Measurements from ENCODE around the gene GALNT14. TPM values are rescaled to one million over a fixed set of nuclear protein-coding genes. Genes with fewer than 3 reads are reported as not detected.

Gene GALNT14
- total RNA-seq, 1 experiment from 2014 or later, result 1.6 TPM

DNA sequence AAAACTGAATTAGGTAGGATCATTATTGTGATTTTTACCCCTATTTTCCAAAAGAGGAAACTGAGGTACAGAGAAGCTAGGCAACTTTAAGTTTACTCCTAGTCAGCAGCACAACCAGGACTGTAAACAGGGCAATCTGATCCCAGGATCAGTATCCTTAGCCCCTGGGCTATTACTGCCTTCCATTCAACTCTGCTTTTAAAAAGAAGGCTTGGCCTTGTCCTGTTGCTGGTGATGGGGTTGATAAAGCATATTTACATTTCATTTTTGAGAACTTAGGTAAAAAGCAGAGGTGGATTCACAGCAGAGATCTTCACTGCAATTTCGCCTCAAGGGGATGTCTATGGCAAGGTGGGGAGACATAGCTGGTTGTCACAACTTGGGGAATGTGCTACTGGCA, 148.5 kb downstream of the GALNT14 start:
- H3K4me1 ChIP-seq (ENCODE audit: low read length), result no peaks in the 10 kb centered on the region
- H3K9me3 ChIP-seq (ENCODE audit: low read length), result no peaks in the 10 kb centered on the region
- no peaks in the 10 kb centered on the region for H3K27me3 ChIP-seq (ENCODE audit: low read length)
- no peaks in the 10 kb centered on the region for H3K79me2 ChIP-seq (ENCODE audit: low read length)
- DNase-seq, result no peak
- H3K9ac ChIP-seq (ENCODE audit: low read length), result no peak overlapping the region
- H4K20me1 ChIP-seq (ENCODE audit: insufficient read depth, low read depth, low read length), result no peaks in the 10 kb centered on the region
- H3K4me2 ChIP-seq (ENCODE audit: low read depth, low read length, poor library complexity, severe bottlenecking), result no peak overlapping the region
- H3K27ac ChIP-seq (ENCODE audit: low read length), result no peak overlapping the region
- H3K4me3 ChIP-seq (ENCODE audit: low read length), result no peak overlapping the region
- no peak overlapping the region for H2AFZ ChIP-seq (ENCODE audit: low read length)
- no peaks in the 10 kb centered on the region for H3K9me2 ChIP-seq (replicated peaks; ENCODE audit: insufficient read depth, low read length)
- H3K36me3 ChIP-seq (ENCODE audit: insufficient read depth, low read length), result no peaks in the 10 kb centered on the region

DNA sequence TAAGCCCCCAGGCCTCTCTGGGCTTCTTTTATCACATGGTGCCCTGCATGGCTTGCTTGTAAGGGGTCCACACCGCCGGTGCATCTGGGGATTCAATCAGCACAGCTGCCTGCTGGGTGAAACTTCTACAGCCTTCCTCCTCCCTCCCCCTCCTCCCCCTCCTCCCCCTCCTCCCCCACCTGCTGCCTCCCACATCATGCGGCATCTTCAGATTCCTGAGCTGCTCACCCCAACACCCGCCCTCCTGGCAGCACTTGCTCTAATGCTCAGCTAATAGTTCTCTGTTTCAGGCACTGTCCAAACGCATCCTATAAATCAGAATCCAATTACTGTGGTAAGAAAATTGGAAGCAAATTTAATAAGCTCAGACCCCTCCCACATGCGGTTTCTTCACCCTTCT, 150.7 kb downstream of the GALNT14 start:
- Histone ChIP-seq H3K4me3 (ENCODE audit: low read length) (no peak overlapping the region), H3K9ac (ENCODE audit: low read length) (no peak overlapping the region), H2AFZ (ENCODE audit: low read length) (no peak overlapping the region), H3K9me3 (ENCODE audit: low read length) (no peaks in the 10 kb centered on the region), H3K4me2 (ENCODE audit: low read depth, low read length, poor library complexity, severe bottlenecking) (no peak overlapping the region), H3K36me3 (ENCODE audit: insufficient read depth, low read length) (no peaks in the 10 kb centered on the region), H4K20me1 (ENCODE audit: insufficient read depth, low read depth, low read length) (no peaks in the 10 kb centered on the region), H3K4me1 (ENCODE audit: low read length) (no peaks in the 10 kb centered on the region), H3K79me2 (ENCODE audit: low read length) (no peaks in the 10 kb centered on the region), H3K27me3 (ENCODE audit: low read length) (no peaks in the 10 kb centered on the region), H3K9me2 (replicated peaks; ENCODE audit: insufficient read depth, low read length) (no peaks in the 10 kb centered on the region), H3K27ac (ENCODE audit: low read length) (no peak overlapping the region)
- DNase-seq, result no peak

DNA sequence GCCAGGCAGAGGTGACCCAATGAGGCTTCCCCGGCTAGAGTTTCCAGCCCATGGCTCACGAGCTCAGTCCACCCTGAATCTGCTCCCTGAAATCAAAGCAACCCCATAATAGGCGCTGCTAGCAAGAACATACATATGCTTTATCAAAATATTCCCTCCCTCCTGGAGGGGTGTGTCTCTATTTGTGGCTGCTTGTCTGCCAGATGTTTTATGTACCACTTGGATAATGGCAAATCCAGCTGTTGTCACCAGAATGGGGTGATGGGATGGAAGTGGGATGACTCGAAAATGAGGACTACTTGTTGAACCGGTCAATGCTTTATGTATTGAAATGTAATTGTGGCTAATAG, 152.0 kb downstream of the GALNT14 start:
- H3K4me1 ChIP-seq (ENCODE audit: low read length), result no peaks in the 10 kb centered on the region
- no peak for DNase-seq
- H3K4me3 ChIP-seq (ENCODE audit: low read length), result no peak overlapping the region
- no peaks in the 10 kb centered on the region for H3K9me3 ChIP-seq (ENCODE audit: low read length)
- H4K20me1 ChIP-seq (ENCODE audit: insufficient read depth, low read depth, low read length), result no peaks in the 10 kb centered on the region
- no peaks in the 10 kb centered on the region for H3K36me3 ChIP-seq (ENCODE audit: insufficient read depth, low read length)
- H3K4me2 ChIP-seq (ENCODE audit: low read depth, low read length, poor library complexity, severe bottlenecking), result no peak overlapping the region
- H3K27ac ChIP-seq (ENCODE audit: low read length), result no peak overlapping the region
- H3K9me2 ChIP-seq (replicated peaks; ENCODE audit: insufficient read depth, low read length), result no peaks in the 10 kb centered on the region
- H3K9ac ChIP-seq (ENCODE audit: low read length), result no peak overlapping the region
- H3K27me3 ChIP-seq (ENCODE audit: low read length), result no peaks in the 10 kb centered on the region
- H2AFZ ChIP-seq (ENCODE audit: low read length), result no peak overlapping the region
- no peaks in the 10 kb centered on the region for H3K79me2 ChIP-seq (ENCODE audit: low read length)

DNA sequence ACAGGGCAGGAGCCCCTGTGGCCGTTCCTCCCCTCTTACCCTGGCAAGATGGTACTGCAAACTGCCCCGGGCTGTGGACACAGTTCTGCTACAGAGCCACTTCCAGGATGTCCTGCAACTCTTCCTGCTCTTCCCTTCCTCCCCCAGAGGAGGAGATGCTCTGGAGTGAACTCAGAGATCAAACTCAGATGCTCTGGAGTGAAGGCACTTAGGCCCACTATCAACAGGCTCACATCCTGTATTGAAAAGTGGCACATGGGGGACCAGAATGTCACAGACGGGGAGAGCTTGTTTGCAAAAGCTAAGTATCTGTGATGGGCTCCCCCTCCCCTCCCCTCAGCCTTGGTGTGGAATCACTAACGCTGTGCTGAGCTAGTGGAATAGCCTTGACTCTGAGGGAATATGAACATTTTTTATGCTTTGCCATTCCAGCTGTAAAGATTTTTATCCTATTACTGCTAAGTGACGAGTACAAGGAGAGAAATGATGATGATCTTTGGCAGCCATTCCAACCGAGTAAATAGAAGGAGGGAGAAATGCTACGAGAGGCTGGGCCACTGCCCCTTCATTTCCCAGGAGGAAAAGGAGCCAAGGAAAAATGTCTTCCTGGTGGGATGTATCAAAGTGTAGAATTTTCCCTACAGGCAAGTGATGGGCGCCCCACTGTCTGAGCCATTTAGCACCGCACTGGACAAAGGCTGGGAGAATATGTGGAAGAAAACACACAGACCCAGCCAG, 152.6 kb downstream of the GALNT14 start:
- DNase-seq, result no peak
- H3K4me3 ChIP-seq (ENCODE audit: low read length), result no peak overlapping the region
- no peak overlapping the region for H3K27ac ChIP-seq (ENCODE audit: low read length)
- H2AFZ ChIP-seq (ENCODE audit: low read length), result no peak overlapping the region
- no peaks in the 10 kb centered on the region for H3K27me3 ChIP-seq (ENCODE audit: low read length)
- H3K9me3 ChIP-seq (ENCODE audit: low read length), result no peaks in the 10 kb centered on the region
- H3K9ac ChIP-seq (ENCODE audit: low read length), result no peak overlapping the region
- no peak overlapping the region for H3K4me2 ChIP-seq (ENCODE audit: low read depth, low read length, poor library complexity, severe bottlenecking)
- H3K79me2 ChIP-seq (ENCODE audit: low read length), result no peaks in the 10 kb centered on the region
- no peaks in the 10 kb centered on the region for H3K4me1 ChIP-seq (ENCODE audit: low read length)
- no peaks in the 10 kb centered on the region for H4K20me1 ChIP-seq (ENCODE audit: insufficient read depth, low read depth, low read length)
- H3K9me2 ChIP-seq (replicated peaks; ENCODE audit: insufficient read depth, low read length), result no peaks in the 10 kb centered on the region
- H3K36me3 ChIP-seq (ENCODE audit: insufficient read depth, low read length), result no peaks in the 10 kb centered on the region

DNA sequence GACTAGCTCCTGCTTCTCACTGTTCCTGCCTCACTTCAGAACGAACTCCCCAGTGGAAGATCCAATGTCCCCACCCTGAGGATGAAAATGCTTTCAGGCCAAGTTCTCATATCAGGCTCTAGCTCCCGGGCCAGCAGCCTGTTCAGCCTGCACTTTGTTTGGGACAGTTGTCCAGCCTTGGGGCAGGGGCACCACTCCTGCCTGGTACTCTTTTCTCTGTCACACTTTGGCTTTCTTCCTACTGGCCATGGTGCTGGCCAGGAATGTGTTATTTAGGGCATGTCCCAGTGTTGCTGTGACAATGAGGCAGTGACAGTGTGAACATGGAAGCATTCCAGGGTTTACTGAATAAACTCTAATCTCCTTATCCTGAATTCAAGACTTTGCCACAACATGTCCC, 154.1 kb downstream of the GALNT14 start:
- Histone ChIP-seq H3K27ac (ENCODE audit: low read length) (no peak overlapping the region), H3K36me3 (ENCODE audit: insufficient read depth, low read length) (no peaks in the 10 kb centered on the region), H3K27me3 (ENCODE audit: low read length) (no peaks in the 10 kb centered on the region), H3K4me3 (ENCODE audit: low read length) (no peak overlapping the region), H3K4me1 (ENCODE audit: low read length) (no peaks in the 10 kb centered on the region), H2AFZ (ENCODE audit: low read length) (no peak overlapping the region), H3K9me3 (ENCODE audit: low read length) (no peaks in the 10 kb centered on the region), H3K9ac (ENCODE audit: low read length) (no peak overlapping the region), H3K9me2 (replicated peaks; ENCODE audit: insufficient read depth, low read length) (no peaks in the 10 kb centered on the region), H3K79me2 (ENCODE audit: low read length) (no peaks in the 10 kb centered on the region), H4K20me1 (ENCODE audit: insufficient read depth, low read depth, low read length) (no peaks in the 10 kb centered on the region), H3K4me2 (ENCODE audit: low read depth, low read length, poor library complexity, severe bottlenecking) (no peak overlapping the region)
- DNase-seq, result no peak

DNA sequence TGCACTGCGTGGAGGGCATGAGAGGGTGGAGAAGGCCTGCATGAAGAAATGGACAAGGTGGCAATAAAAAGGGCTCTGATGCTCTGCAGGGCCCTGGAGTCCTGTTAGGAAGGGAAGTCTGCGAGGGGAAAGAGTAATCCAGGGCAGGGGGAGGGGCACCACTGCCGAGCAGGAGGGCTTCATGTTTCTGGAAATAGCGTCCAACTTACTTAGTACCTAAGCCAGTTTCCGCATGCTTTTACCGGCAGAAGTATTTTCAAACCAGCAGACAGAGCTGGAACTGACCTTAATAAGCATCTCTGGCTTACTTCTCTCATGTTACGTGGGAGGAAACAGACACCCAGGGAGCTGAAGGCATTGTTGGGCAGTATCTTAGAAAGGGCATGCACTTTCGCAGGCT, 156.7 kb downstream of the GALNT14 start:
- H4K20me1 ChIP-seq (ENCODE audit: insufficient read depth, low read depth, low read length), result no peaks in the 10 kb centered on the region
- no peaks in the 10 kb centered on the region for H3K4me1 ChIP-seq (ENCODE audit: low read length)
- no peak overlapping the region for H2AFZ ChIP-seq (ENCODE audit: low read length)
- DNase-seq, result no peak
- no peaks in the 10 kb centered on the region for H3K27me3 ChIP-seq (ENCODE audit: low read length)
- H3K9ac ChIP-seq (ENCODE audit: low read length), result no peak overlapping the region
- H3K79me2 ChIP-seq (ENCODE audit: low read length), result no peaks in the 10 kb centered on the region
- H3K27ac ChIP-seq (ENCODE audit: low read length), result no peak overlapping the region
- H3K36me3 ChIP-seq (ENCODE audit: insufficient read depth, low read length), result no peaks in the 10 kb centered on the region
- no peaks in the 10 kb centered on the region for H3K9me3 ChIP-seq (ENCODE audit: low read length)
- no peak overlapping the region for H3K4me2 ChIP-seq (ENCODE audit: low read depth, low read length, poor library complexity, severe bottlenecking)
- no peak overlapping the region for H3K4me3 ChIP-seq (ENCODE audit: low read length)
- no peaks in the 10 kb centered on the region for H3K9me2 ChIP-seq (replicated peaks; ENCODE audit: insufficient read depth, low read length)

DNA sequence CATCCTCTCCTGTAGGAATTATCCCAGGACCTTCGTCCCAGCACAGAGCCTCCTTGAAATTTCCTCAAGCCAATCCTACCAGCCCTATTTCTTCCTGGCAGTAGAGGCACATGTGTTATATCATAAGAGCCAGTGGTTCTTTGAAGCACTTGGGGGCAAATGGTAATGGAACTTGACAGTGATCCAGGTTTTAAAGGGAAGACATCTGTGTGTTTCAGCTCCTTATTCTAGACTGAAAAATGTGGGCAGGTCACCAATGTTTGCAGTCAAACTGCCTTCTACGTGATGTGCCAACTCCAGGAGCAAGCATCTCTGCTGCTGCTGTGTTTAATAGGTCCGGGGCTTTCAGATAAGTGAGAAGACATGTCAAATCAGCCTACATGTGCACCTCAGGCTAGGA, 157.1 kb downstream of the GALNT14 start:
- no peaks in the 10 kb centered on the region for H3K36me3 ChIP-seq (ENCODE audit: insufficient read depth, low read length)
- H2AFZ ChIP-seq (ENCODE audit: low read length), result no peak overlapping the region
- H3K4me2 ChIP-seq (ENCODE audit: low read depth, low read length, poor library complexity, severe bottlenecking), result no peak overlapping the region
- no peaks in the 10 kb centered on the region for H3K9me2 ChIP-seq (replicated peaks; ENCODE audit: insufficient read depth, low read length)
- no peaks in the 10 kb centered on the region for H3K79me2 ChIP-seq (ENCODE audit: low read length)
- H3K27me3 ChIP-seq (ENCODE audit: low read length), result no peaks in the 10 kb centered on the region
- no peak overlapping the region for H3K4me3 ChIP-seq (ENCODE audit: low read length)
- DNase-seq, result no peak
- H3K4me1 ChIP-seq (ENCODE audit: low read length), result no peaks in the 10 kb centered on the region
- no peak overlapping the region for H3K9ac ChIP-seq (ENCODE audit: low read length)
- no peak overlapping the region for H3K27ac ChIP-seq (ENCODE audit: low read length)
- no peaks in the 10 kb centered on the region for H4K20me1 ChIP-seq (ENCODE audit: insufficient read depth, low read depth, low read length)
- no peaks in the 10 kb centered on the region for H3K9me3 ChIP-seq (ENCODE audit: low read length)

DNA sequence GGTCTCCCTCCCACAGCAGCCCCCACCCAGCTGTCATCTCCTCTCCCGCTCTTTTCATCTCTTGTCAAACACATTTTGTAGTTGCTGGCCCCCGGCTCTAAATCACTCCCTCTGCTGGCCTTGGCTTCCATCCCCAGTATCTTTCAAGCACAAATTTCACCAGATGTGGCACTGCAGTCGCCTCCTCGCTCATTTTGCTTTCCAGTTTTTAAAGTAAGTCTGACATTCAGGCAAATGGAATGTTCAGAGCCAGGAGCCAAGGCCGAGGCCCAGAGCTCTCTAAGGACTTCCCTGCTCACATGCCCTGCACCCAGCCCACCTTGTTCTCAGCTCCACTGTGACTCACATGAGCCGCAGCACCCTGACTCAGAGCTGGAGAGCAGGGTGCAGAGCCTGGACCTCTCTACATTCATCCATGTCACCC, 158.4 kb downstream of the GALNT14 start:
- H3K27ac ChIP-seq (ENCODE audit: low read length), result no peak overlapping the region
- no peaks in the 10 kb centered on the region for H3K4me1 ChIP-seq (ENCODE audit: low read length)
- H2AFZ ChIP-seq (ENCODE audit: low read length), result no peak overlapping the region
- H3K9me2 ChIP-seq (replicated peaks; ENCODE audit: insufficient read depth, low read length), result no peaks in the 10 kb centered on the region
- H4K20me1 ChIP-seq (ENCODE audit: insufficient read depth, low read depth, low read length), result no peaks in the 10 kb centered on the region
- DNase-seq, result no peak
- no peak overlapping the region for H3K4me2 ChIP-seq (ENCODE audit: low read depth, low read length, poor library complexity, severe bottlenecking)
- H3K79me2 ChIP-seq (ENCODE audit: low read length), result no peaks in the 10 kb centered on the region
- H3K4me3 ChIP-seq (ENCODE audit: low read length), result no peak overlapping the region
- no peaks in the 10 kb centered on the region for H3K27me3 ChIP-seq (ENCODE audit: low read length)
- H3K9ac ChIP-seq (ENCODE audit: low read length), result no peak overlapping the region
- no peaks in the 10 kb centered on the region for H3K36me3 ChIP-seq (ENCODE audit: insufficient read depth, low read length)
- no peaks in the 10 kb centered on the region for H3K9me3 ChIP-seq (ENCODE audit: low read length)
